Stomach (tissue), 9 donors: ENCODE results near the gene POU3F3. TPM values are rescaled to one million over a fixed set of nuclear protein-coding genes. Genes with fewer than 3 reads are reported as not detected.

Experiments used
- DNase-seq, 2 donors: peaks; one replicate each; pipeline versions ENCODE4 v3.0.0 to v3.0.0-alpha.2; 2013 to 2019
- H3K27ac ChIP-seq, 5 donors: fragments of 200-600 bp in 4 of 5; sonication (generic) in 4 of 5; one replicate each; pipeline ENCODE4 v1.5.1; 2013 to 2019; ENCODE audit warnings: mild to moderate bottlenecking in 1 of 5, moderate library complexity in 1 of 5
- H3K27me3 ChIP-seq, 3 donors: fragments of 200-600 bp; sonication (generic); one replicate each; pipeline ENCODE4 v1.5.1; 2017 to 2019; ENCODE audit warnings: mixed run types in 1 of 3
- H3K36me3 ChIP-seq, 4 donors: fragments of 200-600 bp; sonication (generic); 1 replicate in 3 of 4; 2 replicates in 1 of 4; pipeline ENCODE4 v1.5.1; 2016 to 2019
- H3K4me1 ChIP-seq, 4 donors: fragments of 200-600 bp; sonication (generic); one replicate each; pipeline ENCODE4 v1.5.1; 2016 to 2019
- H3K4me3 ChIP-seq, 4 donors: fragments of 200-600 bp; sonication (generic) in 3 of 4; one replicate each; pipeline ENCODE4 v1.5.1; 2016 to 2019; ENCODE audit warnings: mild to moderate bottlenecking in 1 of 4
- H3K9me3 ChIP-seq, 4 donors: fragments of 200-600 bp; sonication (generic); one replicate each; pipeline ENCODE4 v1.5.1; 2016 to 2019
- EP300 ChIP-seq: sonication (generic); formaldehyde crosslinking; IDR thresholded peaks from one replicate; pipeline ENCODE4 v1.6.1; 2017; ENCODE audit warnings: antibody characterized with exemption
- POLR2A ChIP-seq, 4 donors: fragments of 450-650 bp; IDR thresholded peaks; one replicate each; pipeline ENCODE4 v1.6.1; 2016; ENCODE audit warnings: antibody characterized with exemption in 4 of 4, control low read depth in 2 of 4, mild to moderate bottlenecking in 1 of 4, moderate library complexity in 1 of 4
- POLR2AphosphoS5 ChIP-seq, 3 donors: sonication (generic); formaldehyde crosslinking; IDR thresholded peaks; one replicate each; pipeline ENCODE4 v1.6.1; 2016; ENCODE audit warnings: antibody characterized with exemption in 3 of 3
- WGBS, 5 donors: extraction: QIAGEN DNeasy Blood & Tissue Kit in 3 of 5; methylation state at CpG; one replicate each; pipeline versions ENCODE4 v1.1.5 to v1.1.7; 2013 to 2018; 5-methylcytosine and 5-hydroxymethylcytosine counted together
- intact Hi-C: fragments of 100-400 bp; cut with DNase I; formaldehyde crosslinking; loops from one replicate; pipeline ENCODE4 v1.15.1; 2023; ENCODE audit warnings: low total_unique reads
- polyA plus RNA-seq, 3 donors: library from polyadenylated mRNA; stranded (reverse); fragments of 200-250 nt; gene quantifications; one replicate each; pipeline ENCODE4 v1.2.3, GENCODE V29; 2013
- total RNA-seq, 5 donors: library from RNA; depleted of rRNA; stranded (reverse); fragments of >200 nt; gene quantifications; one replicate each; pipeline versions ENCODE4 v1.1.0 to v1.2.3, GENCODE V29; 2014 to 2016
- TF ChIP-seq, protein P1 (sequence below), 7 experiments: fragments of 450-650 bp in 4 of 7; fragments of 200-600 bp in 3 of 7; sonication (generic) in 3 of 7; IDR thresholded peaks; one replicate each; pipeline ENCODE4 v1.5.1; 2016 to 2019; ENCODE audit warnings: antibody characterized with exemption in 7 of 7, control low read depth in 2 of 7, mild to moderate bottlenecking in 1 of 7
- donor health status: healthy with polysubstance abuse.
- donor health status: Bipolar disorder and iron deficiency.
- donor health status: healthy.

POU3F3 gene
- total and polyA plus RNA-seq, 8 donors: 0.37 to 0.93 TPM; not detected in 6

DNA sequence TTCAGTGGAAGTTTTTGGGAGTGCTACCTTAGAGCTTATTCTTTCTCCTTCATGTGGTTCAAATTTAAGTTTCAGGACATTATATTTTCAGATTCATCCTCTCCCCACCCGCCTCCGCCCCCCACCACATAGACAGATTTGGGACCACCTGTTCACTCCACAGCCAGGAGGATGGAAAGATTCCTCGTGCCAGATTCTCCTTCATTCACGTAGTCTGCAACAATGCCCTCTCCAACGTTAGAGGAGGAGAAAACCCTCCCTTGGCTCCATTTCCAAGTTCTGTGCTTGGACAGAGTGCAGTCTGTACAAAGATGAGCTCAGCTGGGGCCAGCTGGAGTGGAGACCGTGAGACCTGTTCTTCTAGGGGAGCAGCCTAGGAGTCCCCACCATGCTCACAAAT, 26.2 kb downstream of the POU3F3 start:
- WGBS, 5 donors: 61 to 73% (median 68%) methylated on average over 5 to 6 of the region's 6 CpGs

DNA sequence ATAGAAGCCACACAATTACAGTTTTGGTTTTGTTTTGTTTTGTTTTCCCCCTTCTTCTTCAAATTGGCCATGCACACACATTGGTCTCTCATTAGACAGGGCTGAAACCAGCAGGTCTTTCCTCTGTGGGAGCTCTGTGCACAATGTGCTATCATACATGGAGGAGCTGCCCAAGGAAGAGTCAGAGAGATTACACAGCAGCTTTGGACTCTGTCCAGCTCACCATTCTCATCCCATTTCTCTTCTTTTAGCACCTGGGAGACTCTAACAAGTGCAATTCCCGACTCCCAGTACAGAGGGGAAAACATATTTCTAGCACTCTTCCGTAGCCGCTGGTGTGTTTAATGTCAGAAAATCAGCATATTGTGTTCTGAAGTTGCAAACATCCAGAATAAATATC, 29.4 kb downstream of the POU3F3 start:
- no peak overlapping the region for H3K27ac ChIP-seq
- intact Hi-C loops: loop anchor here (10.0 kb wide), 1 partner anchor 489 kb away; no protein-coding TSS in a partner anchor
- DNase-seq: no peak
- no peaks in the 10 kb centered on the region for H3K4me1 ChIP-seq
- 78 to 84% (median 81%) methylated on average over 3 of the region's 3 CpGs for WGBS, 5 donors
- peaks cover 6 to 61% (median 12%) of the 10 kb centered on the region in 3 donors for H3K27me3 ChIP-seq
- no peaks in the 10 kb centered on the region for H3K9me3 ChIP-seq
- H3K4me3 ChIP-seq: no peak overlapping the region
- no peaks in the 10 kb centered on the region for H3K36me3 ChIP-seq
- TF ChIP-seq EP300 (no peak), POLR2AphosphoS5 (IDR thresholded peaks at IDR 0.05) (no peak), POLR2A (IDR thresholded peaks at IDR 0.05) (no peak)
- TF ChIP-seq, protein P1, sequence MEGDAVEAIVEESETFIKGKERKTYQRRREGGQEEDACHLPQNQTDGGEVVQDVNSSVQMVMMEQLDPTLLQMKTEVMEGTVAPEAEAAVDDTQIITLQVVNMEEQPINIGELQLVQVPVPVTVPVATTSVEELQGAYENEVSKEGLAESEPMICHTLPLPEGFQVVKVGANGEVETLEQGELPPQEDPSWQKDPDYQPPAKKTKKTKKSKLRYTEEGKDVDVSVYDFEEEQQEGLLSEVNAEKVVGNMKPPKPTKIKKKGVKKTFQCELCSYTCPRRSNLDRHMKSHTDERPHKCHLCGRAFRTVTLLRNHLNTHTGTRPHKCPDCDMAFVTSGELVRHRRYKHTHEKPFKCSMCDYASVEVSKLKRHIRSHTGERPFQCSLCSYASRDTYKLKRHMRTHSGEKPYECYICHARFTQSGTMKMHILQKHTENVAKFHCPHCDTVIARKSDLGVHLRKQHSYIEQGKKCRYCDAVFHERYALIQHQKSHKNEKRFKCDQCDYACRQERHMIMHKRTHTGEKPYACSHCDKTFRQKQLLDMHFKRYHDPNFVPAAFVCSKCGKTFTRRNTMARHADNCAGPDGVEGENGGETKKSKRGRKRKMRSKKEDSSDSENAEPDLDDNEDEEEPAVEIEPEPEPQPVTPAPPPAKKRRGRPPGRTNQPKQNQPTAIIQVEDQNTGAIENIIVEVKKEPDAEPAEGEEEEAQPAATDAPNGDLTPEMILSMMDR (IDR thresholded peaks at IDR 0.05): no peak

More for the DNA sequence above, 26.2 kb downstream of the POU3F3 start:
- Histone ChIP-seq H3K27me3 (peaks cover 6 to 82% (median 12%) of the 10 kb centered on the region in 3 donors), H3K36me3 (no peaks in the 10 kb centered on the region), H3K9me3 (no peaks in the 10 kb centered on the region), H3K27ac (no peak overlapping the region), H3K4me1 (peaks cover 0 to 6% (median 0%) of the 10 kb centered on the region in 4 donors), H3K4me3 (no peak overlapping the region)
- no peak for DNase-seq
- TF ChIP-seq, protein P1 (IDR thresholded peaks at IDR 0.05): no peak
- intact Hi-C loops: loop anchor here (10.0 kb wide), 1 partner anchor 485 kb away; no protein-coding TSS in a partner anchor

DNA sequence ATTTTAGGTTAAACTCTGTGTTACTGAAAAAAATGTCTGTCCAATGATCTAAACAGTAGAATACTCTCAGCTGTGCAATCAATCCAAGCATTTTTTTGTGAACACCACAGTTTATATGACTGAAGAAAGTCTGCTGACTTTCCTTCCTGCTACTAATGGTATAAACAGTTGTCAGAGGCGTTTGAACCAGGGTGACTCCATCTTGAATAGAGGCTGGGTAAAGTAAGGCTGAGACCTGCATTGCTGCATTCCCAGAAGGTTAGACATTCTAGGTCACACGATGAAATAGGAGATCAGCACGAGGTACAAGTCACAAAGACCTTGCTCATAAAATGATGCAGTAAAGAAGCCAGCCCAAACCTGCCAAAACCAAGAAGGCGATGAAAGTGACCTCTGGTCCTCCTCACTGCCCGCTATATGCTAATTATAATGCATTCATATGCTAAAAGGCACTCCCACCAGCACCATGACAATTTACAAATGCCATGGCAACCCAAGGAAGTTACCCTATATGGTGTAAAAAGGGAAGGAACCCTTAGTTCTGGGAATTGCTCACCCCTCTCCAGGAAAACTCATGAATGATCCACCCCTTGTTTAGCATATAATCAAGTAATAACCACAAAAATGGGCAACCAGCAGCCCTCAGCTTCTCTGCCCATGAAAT, 31.3 kb downstream of the POU3F3 start:
- WGBS, 5 donors: 60 to 80% (median 71%) methylated on average over 5 of the region's 5 CpGs
- H3K4me3 ChIP-seq: no peak overlapping the region
- H3K27me3 ChIP-seq: peaks cover 6 to 42% (median 9%) of the 10 kb centered on the region in 3 donors
- intact Hi-C loops: loop anchor here (10.0 kb wide), 1 partner anchor 490 kb away; no protein-coding TSS in a partner anchor
- DNase-seq: no peak
- H3K4me1 ChIP-seq: no peaks in the 10 kb centered on the region
- TF ChIP-seq POLR2A (IDR thresholded peaks at IDR 0.05) (no peak), POLR2AphosphoS5 (IDR thresholded peaks at IDR 0.05) (no peak), EP300 (no peak)
- TF ChIP-seq, protein P1 (IDR thresholded peaks at IDR 0.05): no peak
- no peaks in the 10 kb centered on the region for H3K9me3 ChIP-seq
- H3K36me3 ChIP-seq: no peaks in the 10 kb centered on the region
- H3K27ac ChIP-seq: no peak overlapping the region

DNA sequence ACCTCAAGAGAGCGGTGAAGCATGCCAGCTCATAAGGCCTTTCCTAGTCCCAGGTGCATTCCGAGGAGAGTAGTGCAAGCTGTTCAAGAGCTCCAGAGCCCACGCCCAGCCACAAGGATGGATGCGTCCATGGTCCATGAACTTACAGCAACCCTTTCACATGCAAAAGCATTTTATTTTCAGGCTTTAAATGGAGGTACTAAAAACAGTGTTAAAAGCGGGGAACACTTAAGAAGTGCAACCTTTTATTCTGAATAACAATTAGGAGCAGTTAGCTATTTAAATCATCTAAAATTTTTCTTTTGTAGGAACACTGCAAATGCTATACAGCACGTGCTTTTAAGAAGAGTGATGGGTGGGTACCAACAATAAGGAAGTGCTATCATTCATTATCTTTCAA, 33.8 kb downstream of the POU3F3 start:
- Histone ChIP-seq H3K27me3 (peaks cover 6 to 25% (median 6%) of the 10 kb centered on the region in 3 donors), H3K4me1 (no peaks in the 10 kb centered on the region), H3K27ac (no peak overlapping the region), H3K4me3 (no peak overlapping the region), H3K9me3 (no peaks in the 10 kb centered on the region), H3K36me3 (no peaks in the 10 kb centered on the region)
- 81 to 88% (median 86%) methylated on average over 6 of the region's 6 CpGs for WGBS, 5 donors
- TF ChIP-seq POLR2A (IDR thresholded peaks at IDR 0.05) (no peak), POLR2AphosphoS5 (IDR thresholded peaks at IDR 0.05) (no peak), EP300 (no peak)
- TF ChIP-seq, protein P1 (IDR thresholded peaks at IDR 0.05): no peak
- DNase-seq: no peak
- intact Hi-C loops: loop anchor here (10.0 kb wide), 1 partner anchor 493 kb away; no protein-coding TSS in a partner anchor
